ENCODE data around the gene IDH1.
"Not testable (repeated sequence)": the region's sequence is repeated elsewhere in the genome, so short reads cannot be mapped to it uniquely, and the experiment has no call there.

Gene IDH1

DNA sequence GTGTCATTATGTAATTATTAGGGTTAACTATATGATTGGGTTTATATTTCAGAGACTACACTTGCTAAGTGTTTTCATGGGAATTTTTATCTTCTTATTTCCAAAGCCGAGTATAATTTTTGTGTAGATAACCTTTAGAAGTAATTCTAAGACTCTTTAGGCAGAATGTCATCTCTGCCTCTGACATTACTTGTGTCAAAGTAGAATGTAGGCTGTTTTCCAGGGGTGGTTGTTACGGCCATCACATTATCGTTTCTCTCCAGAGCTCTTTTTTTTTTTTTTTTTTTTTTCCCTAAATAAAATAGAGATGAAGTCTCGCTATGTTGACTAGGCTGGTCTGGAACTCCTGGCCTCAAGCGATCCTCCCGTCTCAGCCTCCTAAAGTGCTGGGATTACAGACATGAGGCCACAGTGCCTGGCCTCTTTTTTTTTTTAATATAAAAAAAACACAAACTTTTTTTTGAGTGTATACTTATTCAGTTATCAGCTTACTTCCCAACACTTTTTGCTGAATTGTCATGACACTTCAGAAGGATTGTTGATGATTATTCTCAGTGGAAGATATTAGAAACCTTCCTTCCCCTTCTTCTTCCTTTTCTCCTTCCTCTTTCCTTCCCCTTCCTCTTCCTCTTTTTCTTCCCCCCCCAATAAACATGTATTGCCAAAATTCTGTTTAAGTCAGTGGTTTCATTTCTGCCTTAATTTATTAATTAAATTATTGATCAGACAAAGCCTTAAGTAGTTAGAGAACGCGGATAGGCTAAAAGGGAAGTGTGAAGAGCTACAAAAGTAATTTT is 13.5 kb upstream of the IDH1 start:
- H3K36me3 Mint-ChIP-seq (ENCODE audit: low read depth), result peaks cover 13% of the 10 kb centered on the region
- H3K9me3 Mint-ChIP-seq, result no peaks in the 10 kb centered on the region
- H3K4me3 Mint-ChIP-seq, result no peak overlapping the region
- H3K4me1 Mint-ChIP-seq, result peaks cover 42% of the 10 kb centered on the region
- ATAC-seq (no peak), DNase-seq (no peak)
- H3K27ac Mint-ChIP-seq, result peak overlapping the region; percentile 39
- no peaks in the 10 kb centered on the region for H3K27me3 Mint-ChIP-seq

DNA sequence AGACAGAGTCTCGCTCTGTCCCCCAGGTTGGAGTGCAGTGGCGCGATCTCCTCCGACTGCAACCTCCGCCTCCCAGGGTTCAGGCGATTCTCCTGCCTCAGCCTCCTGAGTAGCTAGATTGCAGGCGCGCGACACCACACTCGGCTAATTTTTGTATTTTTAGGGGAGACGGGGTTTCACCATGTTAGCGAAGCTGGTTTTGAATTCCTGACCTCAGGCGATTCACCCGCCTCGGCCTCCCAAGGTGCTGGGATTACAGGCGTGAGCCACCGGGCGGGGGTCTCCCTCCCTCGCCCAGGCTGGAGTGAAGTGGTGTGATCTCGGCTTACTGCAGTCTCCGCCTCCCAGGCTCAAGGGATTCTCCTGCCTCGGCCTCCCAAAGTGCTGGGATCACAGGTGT is 12.7 kb upstream of the IDH1 start:
- not testable (repeated sequence) for H3K27me3 Mint-ChIP-seq, ATAC-seq, H3K9me3 Mint-ChIP-seq, DNase-seq
- Mint-ChIP-seq H3K27ac (peak overlapping the region; percentile 96), H3K36me3 (ENCODE audit: low read depth) (peaks cover 13% of the 10 kb centered on the region), H3K4me1 (peaks cover 43% of the 10 kb centered on the region), H3K4me3 (peak overlapping the region; percentile 90)

DNA sequence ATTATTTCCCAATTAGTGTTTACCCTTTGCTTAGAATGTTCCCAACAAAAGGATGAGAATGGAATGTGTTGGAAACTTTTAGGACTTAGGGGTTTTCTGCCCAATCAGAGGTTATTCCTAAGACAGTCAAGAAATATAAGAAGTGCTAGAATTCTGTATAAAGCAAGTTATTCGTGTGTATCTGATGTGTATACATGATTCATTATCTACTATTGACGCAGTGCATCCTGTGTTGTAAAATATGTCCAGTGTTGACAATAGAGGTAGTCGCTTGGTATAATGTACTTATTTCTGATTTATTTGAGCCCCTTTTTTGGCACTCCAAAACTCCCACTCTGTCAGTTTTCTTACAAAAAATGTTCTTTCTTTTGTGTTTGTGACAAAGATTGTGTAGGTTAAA is 12.1 kb upstream of the IDH1 start:
- Mint-ChIP-seq H3K4me3 (peak overlapping the region; percentile 90), H3K4me1 (peaks cover 43% of the 10 kb centered on the region)
- ATAC-seq, result no peak

GRCh38 chr2:208266553-208266893 is 11.7 kb upstream of the IDH1 start:
- DNase-seq (no peak), ATAC-seq (no peak)
- H3K9me3 Mint-ChIP-seq, result no peaks in the 10 kb centered on the region
- H3K36me3 Mint-ChIP-seq (ENCODE audit: low read depth), result peaks cover 8% of the 10 kb centered on the region
- H3K4me1 Mint-ChIP-seq, result peaks cover 43% of the 10 kb centered on the region
- H3K27ac Mint-ChIP-seq, result peak overlapping the region; percentile 96
- peak overlapping the region; percentile 90 for H3K4me3 Mint-ChIP-seq
- H3K27me3 Mint-ChIP-seq, result no peaks in the 10 kb centered on the region

More for the DNA sequence above, 12.1 kb upstream of the IDH1 start:
- Mint-ChIP-seq H3K27me3 (no peaks in the 10 kb centered on the region), H3K36me3 (ENCODE audit: low read depth) (peaks cover 10% of the 10 kb centered on the region), H3K9me3 (no peaks in the 10 kb centered on the region), H3K27ac (peak overlapping the region; percentile 96)
- no peak for DNase-seq

DNA sequence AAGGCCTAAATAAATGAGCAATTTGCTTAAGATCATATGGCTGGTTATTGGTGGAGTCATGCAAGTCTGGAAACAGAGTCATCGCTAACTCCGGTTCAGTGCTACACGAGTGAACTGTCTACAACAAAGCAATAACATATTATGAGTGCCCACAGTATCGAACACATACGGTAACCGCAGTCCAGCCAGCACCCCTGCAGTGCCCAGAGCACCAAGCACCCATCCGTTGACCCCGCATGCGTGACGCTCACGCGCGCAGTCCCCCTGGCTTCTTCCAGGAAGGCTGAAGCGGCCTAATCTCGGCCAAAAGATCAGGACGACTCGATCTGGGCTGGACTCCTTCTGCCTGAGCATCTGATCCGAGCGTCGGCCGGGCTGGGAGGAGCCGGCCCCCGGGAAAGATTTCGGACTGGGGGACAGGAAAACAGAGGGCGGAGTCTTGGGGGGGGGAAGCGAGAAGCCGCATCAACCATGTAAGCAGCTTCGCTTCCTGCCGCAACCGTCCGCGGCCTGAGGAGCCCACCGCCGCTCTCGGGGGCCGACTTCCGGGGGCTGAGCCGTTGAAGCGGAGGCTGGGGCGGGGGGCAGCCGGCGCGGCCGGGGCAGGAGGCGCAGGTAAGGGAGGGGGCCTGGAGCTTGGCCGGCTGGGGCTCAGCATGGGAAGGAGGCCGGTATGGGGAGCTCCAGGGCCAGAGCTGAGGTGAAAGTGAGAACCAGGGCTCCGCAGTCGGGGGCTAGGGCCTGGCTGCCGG is 11.1 kb upstream of the IDH1 start, which contains the start of gene PIKFYVE:
Gene PIKFYVE (plus strand): TSS at position 455 of the 752 bp plus-strand sequence. CDS start 5,265 bp downstream, outside the sequence.
- peak within 1 kb of the TSS; percentile 96 for H3K27ac Mint-ChIP-seq
- peak within 1 kb of the TSS; percentile 90 for H3K4me3 Mint-ChIP-seq
- peak; percentile 91 for DNase-seq
- peaks cover 43% of the 10 kb centered on the region for H3K4me1 Mint-ChIP-seq
- peak; percentile 93 for ATAC-seq
- H3K27me3 Mint-ChIP-seq, result no peaks in the 10 kb centered on the region
- no peaks in the 10 kb centered on the region for H3K9me3 Mint-ChIP-seq
- peaks cover 4% of the 10 kb centered on the region for H3K36me3 Mint-ChIP-seq (ENCODE audit: low read depth)

- Mint-ChIP-seq H3K27me3 (no peaks in the 10 kb centered on the region), H3K36me3 (ENCODE audit: low read depth) (peaks cover 4% of the 10 kb centered on the region)
Observed at GRCh38 chr2:208265371-208265800, 10.5 kb upstream of the IDH1 start.

GRCh38 chr2:208256849-208257813 is 2.3 kb upstream of the IDH1 start:
- DNase-seq; H3K36me3 Mint-ChIP-seq (ENCODE audit: low read depth); H3K9me3 Mint-ChIP-seq; H3K27ac Mint-ChIP-seq; H3K27me3 Mint-ChIP-seq; ATAC-seq; H3K4me3 Mint-ChIP-seq: not testable (repeated sequence)
- peaks cover 24% of the 10 kb centered on the region for H3K4me1 Mint-ChIP-seq

More at GRCh38 chr2:208265371-208265800, 10.5 kb upstream of the IDH1 start:
- peaks cover 42% of the 10 kb centered on the region for H3K4me1 Mint-ChIP-seq
- H3K27ac Mint-ChIP-seq, result peak overlapping the region; percentile 96
- DNase-seq (peak; percentile 55), ATAC-seq (peak; percentile 61)
- H3K9me3 Mint-ChIP-seq, result no peaks in the 10 kb centered on the region
- H3K4me3 Mint-ChIP-seq, result peak overlapping the region; percentile 90

DNA sequence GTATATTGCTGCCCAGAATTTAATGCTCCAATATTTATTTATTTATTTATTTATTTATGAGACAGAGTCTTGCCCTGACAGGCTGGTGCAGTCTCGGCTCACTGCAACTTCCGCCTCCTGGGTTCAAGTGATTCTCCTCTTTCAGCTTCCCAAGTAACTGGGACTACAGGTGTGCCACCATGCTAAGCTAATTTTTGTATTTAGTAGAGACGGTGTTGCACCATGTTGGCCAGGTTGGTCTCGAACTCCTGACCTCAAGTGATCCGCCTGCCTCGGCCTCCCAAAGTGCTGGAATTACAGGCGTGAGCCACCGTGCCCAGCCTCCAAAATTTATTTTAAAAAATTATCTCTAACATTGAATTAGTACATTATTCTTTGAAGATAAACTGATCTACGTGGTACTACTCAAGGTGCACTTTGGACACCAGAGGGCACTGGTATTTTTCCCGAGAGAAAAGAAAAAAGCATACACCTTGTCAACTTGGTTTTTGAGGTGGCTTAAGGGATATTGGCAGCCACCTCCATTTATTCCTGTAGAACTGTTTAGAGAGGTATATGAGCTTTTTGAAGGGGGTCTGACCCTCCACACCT is 1.4 kb upstream of the IDH1 start:
- no peaks in the 10 kb centered on the region for H3K27me3 Mint-ChIP-seq
- no peak for DNase-seq
- peaks cover 8% of the 10 kb centered on the region for H3K36me3 Mint-ChIP-seq (ENCODE audit: low read depth)
- no peaks in the 10 kb centered on the region for H3K9me3 Mint-ChIP-seq
- peaks cover 25% of the 10 kb centered on the region for H3K4me1 Mint-ChIP-seq
- H3K4me3 Mint-ChIP-seq, result peak overlapping the region; percentile 97
- ATAC-seq, result no peak
- H3K27ac Mint-ChIP-seq, result no peak overlapping the region

- H3K27me3 Mint-ChIP-seq, result no peaks in the 10 kb centered on the region
- DNase-seq, result no peak
Observed at GRCh38 chr2:208255557-208256106, 761 bp upstream of the IDH1 start.

GRCh38 chr2:208254118-208254870 is 577 bp downstream of the IDH1 start:
- H3K4me1 Mint-ChIP-seq, result peaks cover 27% of the 10 kb centered on the region
- H3K36me3 Mint-ChIP-seq (ENCODE audit: low read depth), result peaks cover 15% of the 10 kb centered on the region
- H3K4me3 Mint-ChIP-seq, result peak overlapping the region; percentile 97
- H3K27me3 Mint-ChIP-seq, result no peaks in the 10 kb centered on the region
- peak overlapping the region; percentile 84 for H3K27ac Mint-ChIP-seq
- ATAC-seq (peak; percentile 81), DNase-seq (peak; percentile 88)
- no peaks in the 10 kb centered on the region for H3K9me3 Mint-ChIP-seq

More at GRCh38 chr2:208255557-208256106, 761 bp upstream of the IDH1 start:
- Mint-ChIP-seq H3K36me3 (ENCODE audit: low read depth) (peaks cover 8% of the 10 kb centered on the region), H3K4me1 (peaks cover 27% of the 10 kb centered on the region), H3K4me3 (peak overlapping the region; percentile 97), H3K27ac (peak overlapping the region; percentile 84), H3K9me3 (no peaks in the 10 kb centered on the region)
- no peak for ATAC-seq

GRCh38 chr2:208253600-208254117 is 1.2 kb downstream of the IDH1 start:
- no peak for ATAC-seq
- peaks cover 15% of the 10 kb centered on the region for H3K36me3 Mint-ChIP-seq (ENCODE audit: low read depth)
- peak overlapping the region; percentile 97 for H3K4me3 Mint-ChIP-seq
- no peaks in the 10 kb centered on the region for H3K27me3 Mint-ChIP-seq
- no peak for DNase-seq
- H3K9me3 Mint-ChIP-seq, result no peaks in the 10 kb centered on the region
- peak overlapping the region; percentile 62 for H3K27ac Mint-ChIP-seq
- peaks cover 27% of the 10 kb centered on the region for H3K4me1 Mint-ChIP-seq

DNA sequence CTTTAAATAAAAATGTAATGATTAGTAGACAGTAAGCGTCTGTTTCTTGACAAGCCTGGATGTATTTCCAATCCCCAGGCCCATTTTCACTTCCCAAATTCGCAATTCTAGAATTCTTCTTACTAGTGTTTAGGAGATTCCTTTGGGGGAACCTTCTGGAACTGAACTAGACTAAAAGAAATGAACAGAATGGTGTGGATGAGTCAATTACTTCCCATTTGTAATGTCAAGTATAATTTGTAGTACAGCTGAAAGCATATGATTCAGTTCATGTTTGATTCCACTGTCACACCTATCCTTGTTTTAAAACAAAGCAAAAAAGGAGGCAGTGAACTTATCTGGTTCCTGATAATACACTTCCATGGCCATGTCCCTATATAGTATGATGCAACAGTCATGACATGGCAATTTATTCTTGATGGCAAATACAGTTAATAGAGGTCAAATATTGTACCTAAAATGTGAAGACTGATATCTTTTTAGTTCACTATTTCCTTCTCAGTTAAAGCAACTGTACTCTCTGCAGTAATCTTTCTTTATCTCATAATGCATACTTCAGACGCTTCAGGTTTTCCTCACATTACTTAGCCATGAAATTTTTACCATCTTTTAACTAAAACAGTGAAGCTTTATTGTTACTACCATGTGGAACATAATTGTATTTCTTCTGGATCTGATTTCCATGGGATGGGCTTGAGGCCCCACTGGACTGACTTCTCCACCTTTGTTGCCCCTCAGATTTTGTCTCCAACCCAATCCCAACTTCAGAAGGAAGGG is 2.0 kb downstream of the IDH1 start:
- peaks cover 27% of the 10 kb centered on the region for H3K4me1 Mint-ChIP-seq

More for the DNA sequence above, 2.0 kb downstream of the IDH1 start:
- no peak for DNase-seq
- Mint-ChIP-seq H3K27ac (peak overlapping the region; percentile 25), H3K36me3 (ENCODE audit: low read depth) (peaks cover 15% of the 10 kb centered on the region), H3K4me3 (peak overlapping the region; percentile 97), H3K9me3 (no peaks in the 10 kb centered on the region), H3K27me3 (no peaks in the 10 kb centered on the region)
- no peak for ATAC-seq

All from activated naive CD8-positive, alpha-beta T cell treated with anti-CD3 and anti-CD28 coated beads, Interleukin-2, amount 50 U/mL, for 24 hours (primary cell).